HL-60 (cell line): ENCODE results near the gene OSBPL10.

Experiments used
- DNase-seq, 2 experiments: peaks; one replicate each; pipeline ENCODE4 v3.0.0-alpha.2; 2010 to 2020; ENCODE audit warnings: low read depth in 1 of 2, low spot score in 1 of 2
- H3K27ac ChIP-seq: fragments of 250-450 bp; sonication (Bioruptor Pico); replicated peaks from 2 replicates; pipeline ENCODE4 v1.5.1; 2020; ENCODE audit warnings: mild to moderate bottlenecking, moderate library complexity
- H3K27me3 ChIP-seq: fragments of 250-450 bp; sonication (Bioruptor Pico); 2 replicates; pipeline ENCODE4 v1.5.1; 2021; ENCODE audit warnings: mild to moderate bottlenecking, moderate library complexity; ENCODE audit not compliant: insufficient read depth, poor library complexity, severe bottlenecking
- H3K4me3 ChIP-seq: replicated peaks from 2 replicates; pipeline ENCODE4 v1.5.1; 2011; ENCODE audit warnings: mild to moderate bottlenecking, control low read depth, low read length; ENCODE audit not compliant: insufficient read depth
- GABPA ChIP-seq: IDR thresholded peaks from 2 replicates; pipeline ENCODE4 v1.6.1; 2012; ENCODE audit warnings: low read depth
- POLR2AphosphoS5 ChIP-seq: IDR thresholded peaks from 2 replicates; pipeline ENCODE4 v1.6.1; 2012; ENCODE audit warnings: low read depth
- SPI1 ChIP-seq: IDR thresholded peaks from 2 replicates; pipeline ENCODE4 v1.6.1; 2012; ENCODE audit warnings: low read depth, mild to moderate bottlenecking, borderline replicate concordance
- TF ChIP-seq, protein P1 (sequence below): IDR thresholded peaks from 2 replicates; pipeline ENCODE4 v1.6.1; 2012; ENCODE audit warnings: low read depth; ENCODE audit not compliant: insufficient replicate concordance
- TF ChIP-seq, protein P2 (sequence below): IDR thresholded peaks from one replicate; pipeline ENCODE4 v1.5.1; 2011; ENCODE audit warnings: low read length, control low read depth, inconsistent platforms; ENCODE audit not compliant: insufficient read depth

The OSBPL10 gene

GRCh38 chr3:32002561-32003368, 21.7 kb upstream of the OSBPL10 start:
- H3K27ac ChIP-seq: no peak overlapping the region
- DNase-seq: peak in 1 of 2 experiments; percentile 17
- TF ChIP-seq POLR2AphosphoS5 (no peak), GABPA (no peak), SPI1 (no peak)
- TF ChIP-seq, protein P1, sequence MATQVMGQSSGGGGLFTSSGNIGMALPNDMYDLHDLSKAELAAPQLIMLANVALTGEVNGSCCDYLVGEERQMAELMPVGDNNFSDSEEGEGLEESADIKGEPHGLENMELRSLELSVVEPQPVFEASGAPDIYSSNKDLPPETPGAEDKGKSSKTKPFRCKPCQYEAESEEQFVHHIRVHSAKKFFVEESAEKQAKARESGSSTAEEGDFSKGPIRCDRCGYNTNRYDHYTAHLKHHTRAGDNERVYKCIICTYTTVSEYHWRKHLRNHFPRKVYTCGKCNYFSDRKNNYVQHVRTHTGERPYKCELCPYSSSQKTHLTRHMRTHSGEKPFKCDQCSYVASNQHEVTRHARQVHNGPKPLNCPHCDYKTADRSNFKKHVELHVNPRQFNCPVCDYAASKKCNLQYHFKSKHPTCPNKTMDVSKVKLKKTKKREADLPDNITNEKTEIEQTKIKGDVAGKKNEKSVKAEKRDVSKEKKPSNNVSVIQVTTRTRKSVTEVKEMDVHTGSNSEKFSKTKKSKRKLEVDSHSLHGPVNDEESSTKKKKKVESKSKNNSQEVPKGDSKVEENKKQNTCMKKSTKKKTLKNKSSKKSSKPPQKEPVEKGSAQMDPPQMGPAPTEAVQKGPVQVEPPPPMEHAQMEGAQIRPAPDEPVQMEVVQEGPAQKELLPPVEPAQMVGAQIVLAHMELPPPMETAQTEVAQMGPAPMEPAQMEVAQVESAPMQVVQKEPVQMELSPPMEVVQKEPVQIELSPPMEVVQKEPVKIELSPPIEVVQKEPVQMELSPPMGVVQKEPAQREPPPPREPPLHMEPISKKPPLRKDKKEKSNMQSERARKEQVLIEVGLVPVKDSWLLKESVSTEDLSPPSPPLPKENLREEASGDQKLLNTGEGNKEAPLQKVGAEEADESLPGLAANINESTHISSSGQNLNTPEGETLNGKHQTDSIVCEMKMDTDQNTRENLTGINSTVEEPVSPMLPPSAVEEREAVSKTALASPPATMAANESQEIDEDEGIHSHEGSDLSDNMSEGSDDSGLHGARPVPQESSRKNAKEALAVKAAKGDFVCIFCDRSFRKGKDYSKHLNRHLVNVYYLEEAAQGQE: no peak
- TF ChIP-seq, protein P2, sequence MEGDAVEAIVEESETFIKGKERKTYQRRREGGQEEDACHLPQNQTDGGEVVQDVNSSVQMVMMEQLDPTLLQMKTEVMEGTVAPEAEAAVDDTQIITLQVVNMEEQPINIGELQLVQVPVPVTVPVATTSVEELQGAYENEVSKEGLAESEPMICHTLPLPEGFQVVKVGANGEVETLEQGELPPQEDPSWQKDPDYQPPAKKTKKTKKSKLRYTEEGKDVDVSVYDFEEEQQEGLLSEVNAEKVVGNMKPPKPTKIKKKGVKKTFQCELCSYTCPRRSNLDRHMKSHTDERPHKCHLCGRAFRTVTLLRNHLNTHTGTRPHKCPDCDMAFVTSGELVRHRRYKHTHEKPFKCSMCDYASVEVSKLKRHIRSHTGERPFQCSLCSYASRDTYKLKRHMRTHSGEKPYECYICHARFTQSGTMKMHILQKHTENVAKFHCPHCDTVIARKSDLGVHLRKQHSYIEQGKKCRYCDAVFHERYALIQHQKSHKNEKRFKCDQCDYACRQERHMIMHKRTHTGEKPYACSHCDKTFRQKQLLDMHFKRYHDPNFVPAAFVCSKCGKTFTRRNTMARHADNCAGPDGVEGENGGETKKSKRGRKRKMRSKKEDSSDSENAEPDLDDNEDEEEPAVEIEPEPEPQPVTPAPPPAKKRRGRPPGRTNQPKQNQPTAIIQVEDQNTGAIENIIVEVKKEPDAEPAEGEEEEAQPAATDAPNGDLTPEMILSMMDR: no peak
- H3K27me3 ChIP-seq: no peaks in the 10 kb centered on the region
- no peak overlapping the region for H3K4me3 ChIP-seq

DNA sequence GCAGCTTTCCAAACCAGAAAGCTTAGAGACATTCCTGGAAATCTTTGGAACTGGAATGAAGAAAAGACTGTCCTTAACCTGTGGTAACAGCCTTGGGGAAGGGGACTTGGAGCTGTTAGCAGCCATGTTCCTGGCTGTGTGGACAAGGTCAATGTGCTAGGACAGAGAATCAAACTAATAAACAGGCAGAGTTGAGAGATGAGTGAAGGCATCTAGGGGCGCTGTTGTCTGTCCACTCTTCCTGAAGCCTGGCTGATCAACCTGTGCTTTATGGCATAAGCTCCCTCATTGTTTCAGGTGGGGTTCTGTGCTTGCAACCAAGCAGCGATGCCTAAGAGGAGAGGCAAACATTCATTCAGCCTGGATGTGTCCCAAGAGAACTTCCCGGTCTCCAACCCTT, 19.8 kb upstream of the OSBPL10 start:
- Histone ChIP-seq H3K27ac (no peak overlapping the region), H3K4me3 (no peak overlapping the region), H3K27me3 (no peaks in the 10 kb centered on the region)
- no peak for TF ChIP-seq SPI1
- TF ChIP-seq, protein P2: no peak
- TF ChIP-seq GABPA: no peak
- TF ChIP-seq, protein P1: no peak
- no peak for TF ChIP-seq POLR2AphosphoS5
- no peak for DNase-seq

DNA sequence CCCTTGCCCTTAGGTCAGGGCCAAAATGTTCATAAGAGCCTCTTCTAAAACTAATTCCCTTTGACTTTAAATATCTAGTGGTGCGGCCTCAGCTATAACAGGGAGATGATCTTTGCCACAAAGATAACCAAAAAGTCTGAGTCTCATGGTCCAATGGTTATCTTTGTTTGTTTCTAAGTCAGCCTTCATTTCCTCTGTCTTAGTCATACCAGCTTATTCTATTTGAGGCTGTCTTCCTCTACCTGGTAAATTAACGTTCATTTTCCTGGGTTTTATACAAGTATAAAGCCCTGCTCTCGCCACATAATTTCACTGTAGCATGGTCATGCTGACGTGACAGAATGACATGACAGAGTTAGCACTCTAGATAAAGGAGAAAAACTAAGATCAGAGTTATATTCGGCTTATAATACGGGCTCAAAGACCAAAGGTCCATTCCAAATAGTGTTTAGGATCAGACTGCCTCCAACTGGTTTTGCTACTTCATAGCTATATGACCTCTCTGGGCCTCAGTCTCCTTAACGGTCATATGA, 18.9 kb upstream of the OSBPL10 start:
- Histone ChIP-seq H3K27me3 (no peaks in the 10 kb centered on the region), H3K27ac (no peak overlapping the region), H3K4me3 (no peak overlapping the region)
- no peak for DNase-seq
- TF ChIP-seq POLR2AphosphoS5 (no peak), GABPA (no peak), SPI1 (no peak)
- TF ChIP-seq, protein P2: no peak
- TF ChIP-seq, protein P1: no peak
